Stimulated activated CD4-positive, alpha-beta T cell treated with anti-CD3 and anti-CD28 coated beads, Interleukin-4, amount 100 ng/mL, for 4 hours (primary cell): ENCODE measurements around the gene APOL6.
"Not testable (repeated sequence)": the region's sequence is repeated elsewhere in the genome, so short reads cannot be mapped to it uniquely, and the experiment has no call there.

Source experiments
- DNase-seq, 2 experiments: peaks; one replicate each; pipeline ENCODE4 v3.0.0-alpha.2; 2020

Gene APOL6

DNA sequence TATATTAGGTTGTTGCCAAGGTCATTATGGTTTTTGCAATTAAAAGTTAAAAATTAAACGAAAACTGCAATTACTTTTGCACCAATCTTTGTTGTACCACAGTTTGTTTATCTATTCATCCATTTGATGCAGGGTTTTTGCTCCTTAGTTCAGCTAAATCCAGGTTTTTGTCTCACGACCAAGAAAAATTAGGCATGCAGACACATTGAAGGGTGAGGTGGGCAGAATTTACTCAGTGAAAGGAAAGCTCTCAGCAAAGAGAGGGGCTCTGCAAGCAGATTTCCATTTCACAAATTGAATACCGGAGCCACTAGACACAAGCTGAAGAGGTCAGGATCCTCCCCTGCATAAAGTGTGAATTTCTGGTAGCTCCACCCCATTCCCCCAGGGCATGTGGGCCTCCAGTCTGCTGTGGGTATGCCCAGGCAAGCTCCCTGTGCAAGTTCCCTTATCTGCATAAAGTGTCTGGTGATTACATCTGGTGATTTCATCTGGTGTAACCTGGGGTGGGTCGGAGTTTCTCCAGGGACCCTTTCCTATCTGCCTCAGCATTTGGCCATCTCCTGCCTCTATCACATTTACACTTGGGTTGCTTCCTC is 33.3 kb downstream of the APOL6 start:
- no peak for DNase-seq

DNA sequence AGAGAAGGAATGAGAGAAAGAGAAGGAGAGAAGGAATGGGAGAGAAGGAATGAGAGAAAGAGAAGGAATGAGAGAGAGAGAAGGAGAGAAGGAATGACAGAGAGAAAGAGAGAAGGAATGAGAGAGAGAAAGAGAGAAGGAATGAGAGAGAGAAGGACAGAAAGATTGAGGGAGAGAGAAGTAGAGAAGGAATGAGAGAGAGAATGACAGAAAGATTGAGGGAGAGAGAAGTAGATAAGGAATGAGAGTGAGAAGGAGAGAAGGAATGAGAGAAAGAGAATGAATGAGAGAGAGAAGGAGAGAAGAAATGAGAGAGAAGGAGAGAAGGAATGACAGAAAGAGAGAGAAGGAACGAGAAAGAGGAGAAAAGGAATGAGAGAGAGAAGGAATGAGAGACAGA is 35.3 kb downstream of the APOL6 start:
- no peak for DNase-seq

DNA sequence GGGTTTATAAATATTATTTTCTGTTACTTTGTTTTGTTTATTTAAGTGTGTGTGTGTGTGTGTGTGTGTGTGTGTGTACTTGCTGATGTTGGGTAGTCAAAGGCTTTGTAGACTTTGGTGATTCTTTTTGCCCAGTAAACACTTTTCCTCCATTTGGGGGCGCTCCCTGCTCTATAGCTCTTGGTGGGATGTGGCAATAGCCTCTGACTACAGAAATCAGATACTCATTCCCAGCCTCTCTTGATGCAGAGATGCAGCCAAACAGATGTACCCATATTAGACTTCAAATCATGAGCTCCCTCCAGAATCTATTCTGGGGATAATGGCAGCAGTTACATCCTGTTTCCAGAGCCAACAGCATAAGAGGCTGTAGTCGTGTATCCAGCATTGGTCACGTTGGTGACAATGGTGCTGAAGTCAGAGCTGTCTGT is 36.0 kb downstream of the APOL6 start:
- DNase-seq, result no peak

DNA sequence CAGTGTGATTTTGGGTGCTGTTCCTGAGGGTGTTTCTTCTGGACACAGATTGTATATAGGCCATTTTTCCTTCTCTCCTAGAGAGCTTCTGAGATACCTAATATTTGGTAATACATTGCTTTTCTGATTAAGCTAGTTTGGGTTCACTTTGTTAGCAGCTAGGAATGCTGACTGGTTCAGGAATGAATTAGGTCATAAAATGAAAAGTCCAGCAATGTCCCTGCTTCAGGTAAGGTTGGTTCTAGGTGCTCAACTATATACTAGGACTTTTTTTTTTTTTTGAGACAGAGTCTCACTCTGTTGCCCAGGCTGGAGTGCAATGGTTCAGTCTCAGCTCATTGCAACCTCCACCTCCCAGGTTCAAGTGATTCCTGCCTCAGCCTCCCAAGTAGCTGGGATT is 36.5 kb downstream of the APOL6 start:
- DNase-seq, result no peak

DNA sequence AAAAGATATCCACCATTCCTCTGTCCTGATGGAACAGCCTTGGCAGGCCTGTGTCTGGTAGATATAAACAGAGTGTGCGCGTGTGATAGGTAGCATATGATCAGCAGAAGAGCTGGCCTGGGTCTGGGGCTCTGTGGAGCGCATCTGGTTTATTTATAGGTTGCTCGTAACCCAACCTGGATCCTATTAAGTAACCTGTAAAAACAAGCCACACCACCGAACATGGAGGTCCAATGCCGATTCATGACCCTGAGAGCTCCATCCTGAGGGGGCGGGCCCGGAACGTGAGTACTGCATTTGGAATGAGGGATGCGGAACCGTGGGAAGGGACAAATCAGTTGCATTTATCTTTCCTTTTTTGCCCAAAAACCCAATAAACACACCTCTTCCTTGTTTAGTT is 37.5 kb downstream of the APOL6 start:
- no peak for DNase-seq

DNA sequence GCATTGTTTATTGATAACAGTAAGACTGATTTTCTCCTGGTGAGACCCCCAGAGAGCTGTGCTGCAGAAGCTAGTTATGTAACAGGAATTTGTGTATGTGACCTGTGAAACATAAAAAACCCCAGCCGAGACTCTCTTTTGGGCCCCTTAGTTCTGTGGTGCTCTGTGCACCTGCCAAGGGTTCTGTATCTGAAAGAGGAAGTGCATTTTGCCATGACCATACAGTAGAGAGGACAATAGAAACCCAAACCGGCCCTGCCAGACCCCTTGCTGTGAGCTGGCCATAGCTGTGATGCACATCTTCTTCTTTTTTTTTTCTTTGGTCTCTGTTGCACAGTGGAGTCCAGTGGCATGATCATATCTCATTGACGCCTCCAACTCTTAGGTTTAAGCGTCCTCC is 38.1 kb downstream of the APOL6 start:
- DNase-seq, result no peak

DNA sequence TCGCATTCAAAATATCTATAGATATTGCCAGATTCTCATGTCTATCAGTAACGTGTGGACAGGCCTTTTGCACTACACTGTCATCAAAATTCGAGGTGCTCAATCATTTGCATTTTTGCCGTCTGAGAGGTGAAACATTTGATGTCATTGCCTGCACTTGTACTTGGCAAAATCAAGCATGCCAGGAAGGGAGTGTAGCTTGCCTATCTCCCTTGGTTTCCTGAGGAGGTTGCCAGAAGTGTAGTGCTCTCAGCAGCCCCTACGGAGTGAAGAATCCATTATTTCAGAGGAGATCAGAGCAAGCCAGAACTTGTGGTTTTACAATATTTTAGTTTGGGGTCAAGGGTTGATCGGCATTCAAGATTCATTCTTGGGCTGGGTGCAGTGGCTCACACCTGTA is 39.2 kb downstream of the APOL6 start:
- no peak for DNase-seq

DNA sequence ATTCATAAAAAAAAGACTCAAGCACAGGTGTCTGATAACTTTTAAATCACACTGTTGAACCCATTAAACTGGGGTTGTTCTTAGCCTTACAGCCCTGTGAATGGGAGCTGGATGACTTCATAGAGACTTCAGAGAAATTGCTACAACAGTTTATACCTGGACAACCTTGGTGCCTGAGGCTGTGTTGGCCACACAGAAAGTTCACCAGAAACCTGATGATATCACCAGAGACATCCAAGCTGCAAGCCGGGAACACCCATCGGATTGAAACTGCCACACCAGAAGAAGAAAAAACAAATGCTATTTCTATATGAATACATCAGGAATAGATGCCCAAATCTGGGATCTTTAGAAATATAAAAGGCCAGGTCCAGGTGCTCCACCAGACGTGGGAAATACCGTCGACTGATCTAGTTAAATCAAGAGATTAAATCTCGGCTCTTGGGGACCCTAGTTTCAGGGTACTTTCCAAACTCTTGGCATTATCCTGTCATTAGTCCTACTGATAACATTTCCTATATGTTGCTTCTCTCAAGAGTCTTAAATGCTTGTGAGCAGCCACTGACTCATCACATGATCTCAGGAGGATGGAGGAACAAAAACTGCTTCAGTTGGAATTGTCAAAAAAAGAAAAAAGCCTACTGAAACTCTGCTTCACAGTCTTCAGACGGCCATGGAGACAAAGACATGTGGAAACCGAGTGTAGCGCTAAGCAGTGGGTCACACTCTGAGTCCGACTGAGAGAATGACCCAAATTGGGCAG is 40.8 kb downstream of the APOL6 start:
- no peak for DNase-seq

DNA sequence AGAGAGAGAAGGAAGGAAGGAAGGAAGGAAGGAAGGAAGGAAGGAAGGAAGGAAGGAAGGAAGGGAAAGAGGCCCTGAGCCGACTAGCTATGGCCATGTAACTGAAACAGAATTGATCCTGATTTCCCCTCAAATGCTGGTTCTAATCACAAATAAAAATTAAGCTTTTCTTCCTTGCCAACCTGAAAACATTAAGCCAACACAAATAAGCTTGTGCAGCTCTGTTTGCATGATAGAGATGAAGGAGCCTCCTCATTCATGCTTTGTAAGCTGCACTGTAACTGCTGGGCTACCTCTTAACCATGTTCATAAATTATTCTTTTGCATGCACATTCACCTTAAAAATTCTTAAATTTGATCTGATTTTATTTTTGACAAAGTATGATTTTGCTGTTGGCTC is 41.8 kb downstream of the APOL6 start:
- DNase-seq, result no peak

DNA sequence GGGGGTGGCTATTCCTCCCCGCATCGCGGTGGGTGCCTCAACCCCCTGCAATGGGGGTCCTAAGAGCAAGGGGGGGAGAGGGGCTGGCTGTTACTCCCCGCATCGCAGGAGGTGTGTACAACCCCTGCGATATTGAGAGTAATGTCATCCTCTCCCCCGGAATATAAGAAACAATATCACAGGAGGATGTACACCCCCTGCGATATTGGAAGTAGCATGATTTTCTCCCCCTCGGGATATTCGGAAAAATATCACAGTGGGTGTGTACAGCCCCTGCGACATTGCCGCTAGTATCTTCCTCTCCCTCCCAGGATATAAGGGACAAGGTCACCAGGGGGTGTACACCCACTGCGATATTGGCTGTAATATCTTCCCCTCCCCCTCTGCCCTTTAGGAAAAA is 47.0 kb downstream of the APOL6 start:
- no peak for DNase-seq

DNA sequence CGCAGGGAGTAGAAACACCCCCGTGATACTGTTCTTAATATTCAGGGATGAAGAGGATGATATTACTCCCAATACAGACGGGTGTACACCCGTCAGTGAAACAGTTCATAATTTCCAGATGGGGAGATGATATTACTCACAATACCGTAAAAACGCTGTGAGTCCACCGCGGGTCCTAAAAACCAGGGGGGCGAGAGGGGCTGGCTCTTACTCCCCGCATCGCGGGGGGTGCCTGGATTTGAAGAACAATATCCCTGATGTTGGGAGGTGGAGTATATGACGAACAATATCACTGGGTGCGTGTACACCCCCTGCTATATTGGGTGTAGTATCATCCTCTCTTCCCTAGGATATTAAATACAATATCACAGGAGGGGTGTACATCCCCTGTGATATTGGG is 48.9 kb downstream of the APOL6 start:
- DNase-seq, result no peak

DNA sequence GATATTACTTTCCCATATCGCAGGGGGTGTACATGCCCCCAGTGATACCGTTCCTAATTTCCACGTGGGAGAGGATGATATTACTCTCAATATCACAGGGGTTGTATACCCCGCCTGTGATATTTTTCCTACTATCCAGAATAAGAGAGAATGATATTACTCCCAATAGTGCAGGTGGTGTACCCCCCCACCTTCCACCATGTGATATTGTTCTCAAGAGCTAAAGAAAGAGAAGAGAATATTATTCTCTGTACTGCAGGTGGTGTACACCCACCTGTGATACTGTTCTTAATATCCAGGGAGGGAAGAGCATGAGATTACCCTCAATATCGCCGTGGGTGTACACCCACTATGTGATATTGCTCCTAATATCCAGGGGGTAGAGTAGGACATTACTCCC is 51.6 kb downstream of the APOL6 start:
- not testable (repeated sequence) for DNase-seq

DNA sequence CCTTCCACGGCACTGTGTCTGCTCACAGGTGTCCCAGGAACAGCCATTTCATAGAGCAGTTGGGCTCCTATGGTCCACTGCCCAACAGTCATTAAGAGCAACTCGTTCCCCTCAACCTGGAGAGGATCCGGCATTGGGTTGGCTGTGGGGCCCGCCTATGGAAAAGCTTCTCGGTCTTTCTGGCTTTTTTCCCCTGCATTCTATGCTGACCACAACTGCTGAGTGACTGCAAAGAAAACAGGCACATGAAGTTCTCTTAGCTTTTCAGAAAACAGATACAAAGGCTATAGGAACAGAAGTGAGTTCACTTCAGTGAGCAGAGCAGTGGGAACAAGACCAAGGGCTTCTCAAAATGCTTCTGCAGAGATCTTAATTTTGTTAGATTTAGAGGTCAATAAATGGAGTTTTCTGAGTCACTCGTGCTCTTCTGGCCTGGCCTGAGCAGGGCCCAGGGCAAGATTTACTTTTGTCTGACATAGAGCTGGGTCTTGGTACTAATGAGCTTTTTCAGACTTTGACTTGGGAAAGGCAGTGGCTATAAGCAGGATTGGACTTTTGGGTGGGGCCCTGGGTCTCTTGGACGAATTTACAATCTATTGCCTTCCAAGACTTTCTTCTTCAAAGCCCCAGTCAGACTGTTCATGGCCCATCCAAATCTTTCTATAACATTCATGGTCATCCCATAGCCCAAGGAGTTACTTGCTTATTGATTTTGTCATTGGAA is 55.8 kb downstream of the APOL6 start:
- no peak for DNase-seq

DNA sequence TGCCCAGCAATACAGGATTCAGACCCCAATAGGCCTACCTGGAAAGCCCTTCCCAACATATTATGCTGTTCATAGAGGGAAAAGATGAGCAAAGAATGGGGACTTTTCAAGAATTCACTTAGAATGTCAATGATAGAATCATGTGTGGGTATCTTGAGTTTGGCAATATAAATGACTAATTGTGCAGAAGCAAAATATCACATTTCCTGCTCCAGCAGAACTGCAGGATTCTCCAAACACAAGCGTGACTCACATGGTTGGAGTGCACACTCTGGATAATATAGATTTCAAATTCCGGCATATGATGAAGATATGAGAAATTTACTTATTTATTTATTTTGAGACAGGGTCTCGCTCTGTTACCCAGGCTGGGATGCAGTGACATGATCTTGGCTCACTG is 56.9 kb downstream of the APOL6 start:
- no peak for DNase-seq

DNA sequence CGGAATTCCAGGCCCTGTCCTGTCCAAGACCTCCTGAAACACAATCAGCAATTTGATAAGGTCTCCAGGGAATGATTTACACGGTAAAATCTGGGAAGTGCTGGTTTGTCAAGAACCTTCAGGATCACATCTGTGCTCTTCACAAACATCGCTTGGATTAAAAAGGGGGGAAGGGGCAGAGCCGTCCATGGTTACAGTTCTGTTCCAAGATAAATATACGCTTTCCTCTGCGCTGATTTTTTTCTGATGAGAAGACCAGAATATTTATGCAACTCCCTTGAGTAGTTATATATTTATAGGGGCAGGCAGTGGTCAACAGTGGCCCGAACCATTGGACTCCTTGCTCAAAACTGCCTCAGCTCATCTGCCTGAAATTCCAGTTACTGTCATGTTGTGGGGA is 60.2 kb downstream of the APOL6 start:
- no peak for DNase-seq

DNA sequence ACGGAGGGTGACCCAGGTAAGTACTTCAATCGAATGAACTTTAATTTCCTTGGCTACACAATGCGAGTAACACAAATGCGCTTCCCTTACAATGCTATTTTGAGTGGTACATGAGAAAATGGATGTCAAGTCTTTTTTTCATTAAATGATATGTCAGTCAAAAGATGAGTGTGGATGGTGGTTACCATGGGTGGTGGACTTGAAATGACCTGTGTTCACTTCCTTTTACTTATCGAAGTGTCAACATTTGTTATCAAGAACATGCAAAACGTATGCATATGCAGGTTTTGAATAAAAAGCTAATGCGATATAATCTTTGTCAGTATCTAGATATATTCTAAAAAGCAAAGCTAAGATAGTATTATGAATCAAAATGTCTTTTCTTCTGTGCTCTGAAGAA is 60.7 kb downstream of the APOL6 start:
- DNase-seq, result no peak

DNA sequence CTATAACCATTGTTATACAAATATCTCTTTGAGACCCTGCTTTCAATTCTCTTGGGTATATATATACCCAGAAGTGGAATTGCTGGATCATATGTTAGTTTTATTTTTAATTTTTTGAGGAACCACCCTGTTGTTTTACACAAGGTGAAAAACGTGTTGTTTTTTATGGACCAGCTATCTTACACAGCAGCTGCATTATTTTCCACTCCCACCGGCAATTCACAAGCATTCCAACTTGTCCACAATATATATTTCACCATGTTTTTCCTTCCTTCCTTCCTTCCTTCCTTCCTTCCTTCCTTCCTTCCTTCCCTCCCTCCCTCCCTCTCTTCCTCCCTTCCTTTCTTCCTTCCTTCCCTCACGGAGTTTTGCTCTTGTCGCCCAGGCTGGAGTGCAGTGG is 63.1 kb downstream of the APOL6 start:
- no peak for DNase-seq

DNA sequence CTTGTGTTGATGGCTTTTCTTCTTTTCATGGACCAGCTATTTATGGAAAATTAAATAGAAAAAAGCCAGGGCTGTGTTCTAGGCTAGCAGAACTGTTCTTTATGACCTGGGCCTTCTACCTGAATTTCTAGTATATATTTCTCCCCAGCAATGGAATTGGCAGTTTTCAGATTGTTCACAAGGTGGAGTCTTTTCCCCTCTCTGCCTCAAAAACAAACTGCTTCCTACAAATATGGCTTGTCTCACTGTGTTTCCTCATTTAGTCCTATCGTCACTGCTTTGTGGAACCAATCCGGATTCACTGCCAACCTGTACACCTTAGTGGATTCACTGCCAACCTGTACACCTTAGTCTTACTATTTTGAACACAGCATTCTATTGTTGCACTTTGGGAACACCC is 64.4 kb downstream of the APOL6 start:
- DNase-seq, result no peak

DNA sequence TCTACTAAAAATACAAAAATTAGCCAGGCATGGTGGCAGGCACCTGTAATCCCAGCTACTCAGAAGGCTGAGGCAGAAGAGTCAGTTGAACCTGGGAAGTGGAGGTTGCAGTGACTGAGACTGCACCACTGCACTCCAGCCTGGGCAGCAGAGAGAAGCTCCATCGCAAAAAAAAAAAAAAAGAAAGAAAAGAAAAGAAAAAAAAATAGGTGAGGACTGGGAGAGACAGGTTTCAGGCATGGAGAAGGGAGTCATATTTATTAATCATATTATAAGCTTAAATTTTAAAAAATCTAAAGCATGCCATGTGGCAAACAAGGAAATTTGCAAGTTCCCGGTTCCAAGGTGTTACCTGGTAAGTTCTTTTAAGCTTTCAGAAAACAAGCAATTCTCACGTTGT is 69.3 kb downstream of the APOL6 start, which contains the start of gene APOL5:
TSS of gene APOL5 (plus strand) at position 301 of the 400 bp plus-strand sequence. CDS start at position 301, 0 bp downstream.
- no peak for DNase-seq
